Tibial artery (tissue), 4 donors: Measurements from ENCODE around the gene ZRANB1.

Experiments
- DNase-seq, 2 donors: peaks; one replicate each; pipeline ENCODE4 v3.0.0-alpha.2; 2019
- H3K27ac ChIP-seq, 2 donors: fragments of 200-600 bp; sonication (generic) in 1 of 2; 1 replicate in 1 of 2; 2 replicates in 1 of 2; pipeline ENCODE4 v1.5.1; 2018 to 2019; ENCODE audit warnings: mild to moderate bottlenecking in 1 of 2
- H3K27me3 ChIP-seq, 2 donors: fragments of 200-600 bp; sonication (generic) in 1 of 2; one replicate each; pipeline versions ENCODE4 v1.5.1 to v1.6.0; 2016 to 2019
- H3K36me3 ChIP-seq, 3 donors: fragments of 200-600 bp; sonication (generic) in 2 of 3; one replicate each; pipeline ENCODE4 v1.5.1; 2016 to 2019; ENCODE audit warnings: mild to moderate bottlenecking in 2 of 3
- H3K4me1 ChIP-seq, 4 donors: fragments of 200-600 bp; sonication (generic) in 2 of 4; 1 replicate in 3 of 4; 2 replicates in 1 of 4; pipeline ENCODE4 v1.5.1; 2016 to 2019
- H3K4me3 ChIP-seq, 2 donors: fragments of 200-600 bp; sonication (generic) in 1 of 2; 1 replicate in 1 of 2; 2 replicates in 1 of 2; pipeline ENCODE4 v1.5.1; 2018 to 2019; ENCODE audit warnings: mild to moderate bottlenecking in 2 of 2
- H3K9me3 ChIP-seq, 3 donors: fragments of 200-600 bp; sonication (generic) in 1 of 3; one replicate each; pipeline ENCODE4 v1.5.1; 2016 to 2019
- CTCF ChIP-seq, 2 experiments: fragments of 200-600 bp in 1 of 2; fragments of 450-650 bp in 1 of 2; IDR thresholded peaks; one replicate each; pipeline ENCODE4 v1.5.1; 2017 to 2019; ENCODE audit warnings: antibody characterized with exemption in 2 of 2, mild to moderate bottlenecking in 1 of 2, moderate library complexity in 1 of 2
- intact Hi-C: fragments of 100-400 bp; cut with DNase I; formaldehyde crosslinking; loops from one replicate; pipeline ENCODE4 v1.15.0; 2023; ENCODE audit warnings: low total_unique reads

ZRANB1 gene

GRCh38 chr10:125015356-125015944 lies 73.5 kb downstream of the ZRANB1 start:
- Histone ChIP-seq H3K4me3 (peak overlapping the region; percentile 3 to 36), H3K4me1 (peaks cover 0 to 100% (median 94%) of the 10 kb centered on the region in 4 donors), H3K9me3 (no peaks in the 10 kb centered on the region), H3K27me3 (no peaks in the 10 kb centered on the region), H3K27ac (peak overlapping the region; percentile 85 to 90), H3K36me3 (no peaks in the 10 kb centered on the region)
- peak in 1 of 2 experiments; percentile 4 for TF ChIP-seq CTCF (IDR thresholded peaks at IDR 0.05)
- intact Hi-C loops: no loop called here
- peak; percentile 71 to 89 for DNase-seq

- H3K27me3 ChIP-seq: no peaks in the 10 kb centered on the region
- peaks cover 0 to 100% (median 94%) of the 10 kb centered on the region in 4 donors for H3K4me1 ChIP-seq
- H3K4me3 ChIP-seq: peak overlapping the region; percentile 3 to 36
- no peaks in the 10 kb centered on the region for H3K9me3 ChIP-seq
- no peak for TF ChIP-seq CTCF (IDR thresholded peaks at IDR 0.05)
- H3K27ac ChIP-seq: peak overlapping the region; percentile 85 to 90
- intact Hi-C loops: no loop called here
- H3K36me3 ChIP-seq: no peaks in the 10 kb centered on the region
- DNase-seq: peak; percentile 90 to 98
These were observed 74.2 kb downstream of the ZRANB1 start for GRCh38 chr10:125016123-125016522.

GRCh38 chr10:125016611-125017202 lies 74.8 kb downstream of the ZRANB1 start:
- Histone ChIP-seq H3K9me3 (no peaks in the 10 kb centered on the region), H3K27ac (peak overlapping the region; percentile 85 to 90), H3K4me1 (peaks cover 0 to 100% (median 94%) of the 10 kb centered on the region in 4 donors), H3K27me3 (no peaks in the 10 kb centered on the region), H3K4me3 (peak overlapping the region; percentile 3 to 36), H3K36me3 (no peaks in the 10 kb centered on the region)
- intact Hi-C loops: no loop called here
- TF ChIP-seq CTCF (IDR thresholded peaks at IDR 0.05): no peak
- DNase-seq: peak; percentile 76 to 92

GRCh38 chr10:125017547-125018298 lies 75.8 kb downstream of the ZRANB1 start:
- H3K36me3 ChIP-seq: no peaks in the 10 kb centered on the region
- H3K9me3 ChIP-seq: no peaks in the 10 kb centered on the region
- H3K4me3 ChIP-seq: no peak overlapping the region
- TF ChIP-seq CTCF (IDR thresholded peaks at IDR 0.05): no peak
- DNase-seq: no peak
- H3K27ac ChIP-seq: peak overlapping the region; percentile 85 to 90
- H3K4me1 ChIP-seq: peaks cover 0 to 100% (median 95%) of the 10 kb centered on the region in 4 donors
- intact Hi-C loops: no loop called here
- no peaks in the 10 kb centered on the region for H3K27me3 ChIP-seq

GRCh38 chr10:125018576-125019143 lies 76.7 kb downstream of the ZRANB1 start:
- intact Hi-C loops: no loop called here
- peak in 1 of 2 experiments; percentile 36 for TF ChIP-seq CTCF (IDR thresholded peaks at IDR 0.05)
- DNase-seq: peak in 1 of 2 donors; percentile 89
- peaks cover 0 to 5% (median 0%) of the 10 kb centered on the region in 3 donors for H3K36me3 ChIP-seq
- no peak overlapping the region for H3K4me3 ChIP-seq
- H3K4me1 ChIP-seq: peaks cover 0 to 100% (median 97%) of the 10 kb centered on the region in 4 donors
- H3K27ac ChIP-seq: peak overlapping the region; percentile 85 to 90
- H3K9me3 ChIP-seq: no peaks in the 10 kb centered on the region
- no peaks in the 10 kb centered on the region for H3K27me3 ChIP-seq
